NCI-H2107 treated with DMSO at 0.1 percent for 48 hours (cell line): Measurements from ENCODE around the gene G2E3.
A peak's percentile ranks its signal among the peaks of the same experiment; 100 is the strongest.
"Not testable (repeated sequence)": the region's sequence is repeated elsewhere in the genome, so short reads cannot be mapped to it uniquely, and the experiment has no call there.

Experiments used
- DNase-seq: peaks from one replicate; lab custom pipeline; 2025; ENCODE audit not compliant: unreplicated experiment; lab: John Stamatoyannopoulos, UW

The G2E3 gene

DNA sequence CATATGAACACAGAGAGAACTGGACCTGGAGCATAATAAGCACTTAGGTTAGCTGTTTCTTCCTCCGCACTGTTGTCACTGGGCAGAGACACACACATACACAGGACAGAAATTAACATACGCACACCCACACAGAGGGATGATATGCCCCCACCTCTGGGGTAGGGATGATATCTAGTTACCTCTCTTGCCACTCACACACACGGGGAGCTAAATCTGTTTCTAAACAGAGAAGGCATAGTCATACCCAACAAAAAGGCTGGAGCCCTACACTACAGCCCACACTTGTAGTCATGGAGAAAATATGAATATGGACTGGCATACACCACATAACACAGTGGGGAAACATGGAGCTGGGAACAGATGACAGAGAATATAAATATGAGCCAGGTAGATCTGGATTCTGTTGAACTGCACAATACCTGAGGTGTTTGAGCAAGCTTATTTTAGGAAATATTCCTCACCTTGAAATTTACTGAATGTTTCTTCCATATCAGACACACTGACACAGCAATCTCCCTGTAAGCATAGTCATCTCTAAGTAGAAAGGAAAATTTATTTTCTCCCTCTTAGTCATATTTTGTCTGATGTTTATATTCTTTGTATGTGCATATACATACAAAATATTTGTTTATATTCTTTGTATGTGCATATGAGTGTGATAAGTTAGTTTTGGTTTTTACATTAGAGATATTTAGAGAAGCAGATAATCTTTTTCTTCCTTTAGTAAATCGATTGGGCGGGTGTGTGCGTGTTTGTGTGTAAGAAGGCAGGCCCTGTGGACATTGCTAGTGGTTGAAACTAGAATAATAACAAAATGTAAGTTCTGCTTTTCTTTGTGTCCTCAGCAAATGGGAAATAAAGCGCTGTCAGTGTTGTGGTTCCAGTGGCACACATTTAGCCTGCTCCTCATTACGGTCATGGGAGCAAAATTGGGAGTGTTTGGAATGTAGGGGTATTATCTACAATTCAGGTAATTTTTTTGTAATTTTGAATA is 42.3 kb downstream of the G2E3 start:
- DNase-seq = no peak

DNA sequence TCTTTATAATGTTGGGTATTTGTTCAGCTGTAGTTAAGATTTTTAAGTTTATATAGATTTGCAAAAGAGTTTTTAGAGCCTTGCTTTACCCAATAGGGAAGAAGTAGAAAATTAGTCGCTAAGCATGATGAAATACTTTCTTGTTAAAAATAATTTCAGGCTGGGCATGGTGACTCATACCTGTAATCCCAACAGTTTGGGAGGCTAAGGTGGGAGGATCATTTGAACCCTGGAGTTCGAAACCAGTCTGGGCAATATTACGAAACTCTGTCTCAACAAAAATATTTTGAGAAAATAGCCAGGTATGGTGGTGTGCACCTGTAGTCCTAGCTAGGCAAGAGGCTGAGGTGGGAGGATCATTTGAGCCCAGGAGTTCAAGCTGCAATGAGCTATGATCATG is 44.4 kb downstream of the G2E3 start:
- no peak for DNase-seq

- not testable (repeated sequence) for DNase-seq
Measured at GRCh38 chr14:30604696-30605095, 45.7 kb downstream of the G2E3 start.

- DNase-seq = no peak
Measured at GRCh38 chr14:30607156-30607780, 48.3 kb downstream of the G2E3 start.

- no peak for DNase-seq
Measured at GRCh38 chr14:30608533-30609006, 49.6 kb downstream of the G2E3 start.

GRCh38 chr14:30610787-30611343 is 51.9 kb downstream of the G2E3 start:
- peak; percentile 92 for DNase-seq

DNA sequence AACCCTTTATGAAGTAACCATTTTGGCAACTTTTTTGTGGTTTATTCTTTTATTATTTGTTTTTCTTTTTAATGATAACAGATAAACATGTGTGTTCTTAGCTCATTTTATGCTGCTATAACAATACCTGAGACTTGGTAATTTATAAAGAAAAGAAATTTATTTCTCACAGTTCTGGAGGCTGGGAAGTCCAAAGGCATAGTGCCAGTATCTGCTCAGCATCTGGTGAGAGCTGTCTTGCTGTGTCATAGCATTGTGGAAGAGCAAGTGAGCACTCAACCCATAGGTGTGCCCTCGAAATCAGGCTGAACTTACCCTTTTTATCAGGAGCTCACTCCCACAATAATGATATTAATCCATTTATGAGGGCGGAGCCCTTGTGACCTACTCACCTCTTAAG is 55.2 kb downstream of the G2E3 start:
- DNase-seq = no peak

DNA sequence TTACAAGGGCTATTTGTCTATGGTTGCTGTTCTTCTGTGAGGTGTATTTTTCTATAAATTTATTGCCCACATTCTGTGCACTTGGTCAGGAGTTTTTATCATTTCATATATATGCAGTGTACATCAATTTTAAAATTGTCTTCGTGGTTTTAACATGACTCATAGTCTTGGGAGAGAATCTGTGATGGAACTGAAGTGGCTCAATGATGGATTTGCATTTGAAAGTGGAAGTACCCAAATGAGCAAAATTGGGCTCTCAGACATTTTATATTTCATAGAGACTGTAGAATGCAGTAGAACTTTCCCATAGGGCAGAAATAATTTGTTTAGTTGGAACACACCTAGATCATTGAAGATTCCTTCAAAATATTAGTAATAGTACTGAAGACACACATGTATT is 61.2 kb downstream of the G2E3 start:
- no peak for DNase-seq

DNA sequence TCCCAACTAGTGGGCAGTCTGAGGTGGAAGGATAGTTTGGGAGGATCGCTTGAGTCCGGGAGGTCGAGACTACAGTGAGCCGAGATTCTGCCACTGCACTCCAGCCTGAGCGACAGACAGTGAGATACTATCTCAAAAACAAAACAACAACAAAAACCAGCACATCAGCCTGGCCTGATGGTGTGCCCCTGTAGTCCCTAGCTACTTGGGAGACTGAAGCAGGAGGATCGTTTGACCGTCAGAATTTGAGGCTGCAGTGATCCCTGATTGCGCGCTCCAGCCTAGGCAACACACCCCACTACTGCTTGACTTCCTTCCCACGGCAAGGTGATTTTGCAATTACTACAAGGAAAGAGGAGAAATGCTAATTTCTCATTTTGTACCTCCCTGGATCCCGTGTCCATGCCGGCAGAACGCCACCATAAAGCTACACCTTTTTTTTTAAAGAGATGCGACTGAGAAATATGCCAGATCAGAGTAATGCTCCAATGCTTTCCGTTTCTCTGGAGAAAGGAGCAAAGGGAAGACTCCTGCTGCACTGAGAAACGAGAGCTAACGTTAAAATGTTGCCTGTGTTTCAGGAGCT is 62.5 kb downstream of the G2E3 start:
- DNase-seq = no peak

DNA sequence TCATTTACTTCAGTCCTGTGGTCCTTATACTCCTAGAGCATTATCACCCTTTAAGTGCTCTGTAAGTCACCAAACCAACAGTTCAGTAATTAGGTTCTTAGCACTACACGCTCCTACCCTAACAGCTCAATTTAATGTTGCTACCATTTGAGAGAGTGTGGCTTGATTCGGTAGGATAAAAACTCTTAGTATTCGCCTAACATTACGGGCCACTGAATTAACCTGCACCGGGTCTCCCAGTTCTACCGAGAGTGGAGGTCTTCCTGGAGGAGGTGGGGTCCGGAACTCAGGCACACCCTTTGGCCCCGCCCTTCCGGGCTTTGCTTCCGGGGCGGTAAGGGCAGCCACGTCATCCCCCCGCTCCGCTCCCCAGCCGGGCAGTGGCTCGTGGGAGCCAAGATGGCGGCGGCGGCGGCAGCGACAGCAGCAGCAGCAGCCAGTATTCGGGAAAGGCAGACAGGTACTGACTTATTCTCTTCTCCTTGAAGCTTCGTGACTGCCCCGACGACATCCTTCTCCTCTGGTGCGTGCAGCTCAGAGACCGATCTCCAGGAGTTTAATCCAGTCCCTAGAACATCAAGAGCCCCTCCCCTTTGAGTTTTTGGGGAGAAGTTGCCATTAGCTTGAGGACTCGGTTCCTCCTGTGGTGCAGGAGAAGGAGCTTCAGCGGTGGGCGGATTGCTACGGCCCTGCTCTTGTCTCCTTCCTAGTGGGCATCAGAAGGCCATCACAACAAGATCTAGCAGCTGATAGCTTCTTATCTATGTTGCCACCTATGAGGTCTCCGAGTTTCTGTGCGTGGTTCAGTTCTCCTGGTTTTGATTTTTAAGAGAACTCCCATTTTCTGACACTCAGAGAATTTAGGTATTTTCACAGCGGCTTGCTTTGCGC is 63.2 kb downstream of the G2E3 start, which contains the start of gene SCFD1:
Gene SCFD1 (plus strand): TSS at position 380 of the 891 bp plus-strand sequence. CDS start 20 bp downstream, at position 400.
- peak; percentile 90 for DNase-seq

- no peak for DNase-seq
Measured at GRCh38 chr14:30623412-30624131, 64.6 kb downstream of the G2E3 start.

DNA sequence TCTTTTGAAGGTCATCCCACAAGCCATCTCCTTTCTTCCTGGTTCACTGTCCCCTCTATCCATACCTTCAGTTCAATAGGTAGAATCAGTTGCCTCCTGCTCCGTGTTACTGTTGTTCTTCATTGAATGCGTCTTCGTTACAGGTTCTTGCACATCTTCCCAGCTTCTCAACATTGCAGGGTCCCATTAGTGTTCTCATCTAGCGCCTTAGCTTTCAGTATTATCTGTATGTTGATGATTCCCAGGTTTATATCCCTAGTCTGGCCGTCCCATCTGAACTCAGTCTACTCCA is 65.1 kb downstream of the G2E3 start:
- DNase-seq = no peak

GRCh38 chr14:30625533-30625932 is 66.6 kb downstream of the G2E3 start:
- DNase-seq = no peak

DNA sequence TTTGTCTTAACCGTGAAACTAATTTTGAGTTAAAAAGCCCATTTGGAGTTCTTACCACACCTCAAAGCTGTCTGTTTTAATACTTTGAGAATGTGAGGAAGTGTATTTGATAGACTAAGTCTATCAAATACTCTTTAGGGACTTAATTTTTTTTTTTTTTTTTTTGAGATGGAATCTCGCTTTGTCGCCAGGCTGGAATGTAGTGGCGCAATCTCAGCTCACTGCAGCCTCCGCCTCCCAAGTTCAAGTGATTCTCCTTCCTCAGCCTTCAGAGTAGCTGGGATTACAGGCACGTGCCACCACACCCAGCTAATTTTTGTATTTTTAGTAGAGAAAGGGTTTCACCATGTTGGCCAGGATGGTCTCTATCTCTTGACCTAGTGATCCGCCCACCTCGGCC is 70.5 kb downstream of the G2E3 start:
- DNase-seq = not testable (repeated sequence)

- no peak for DNase-seq
Measured at GRCh38 chr14:30630248-30630647, 71.3 kb downstream of the G2E3 start.

DNA sequence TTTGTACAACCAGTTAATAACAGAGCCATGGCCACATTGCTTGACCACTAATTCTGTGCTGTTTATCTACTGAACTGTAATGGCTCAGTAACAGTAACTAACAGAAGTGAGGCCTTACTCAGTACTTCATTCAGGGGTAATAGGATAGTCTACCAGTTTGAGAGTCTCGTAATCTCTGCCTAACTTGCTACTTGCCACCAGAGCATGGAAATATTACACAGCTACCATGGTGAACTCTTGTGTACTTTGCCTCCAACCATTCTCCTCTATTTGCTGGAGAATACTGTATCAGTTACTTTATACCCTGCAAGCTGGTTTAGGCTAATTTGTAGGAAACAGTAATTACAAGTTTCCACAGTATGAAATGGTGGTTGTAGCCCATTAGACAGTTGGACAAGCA is 73.8 kb downstream of the G2E3 start:
- no peak for DNase-seq

- no peak for DNase-seq
Measured at GRCh38 chr14:30638926-30639325, 80.0 kb downstream of the G2E3 start.

DNA sequence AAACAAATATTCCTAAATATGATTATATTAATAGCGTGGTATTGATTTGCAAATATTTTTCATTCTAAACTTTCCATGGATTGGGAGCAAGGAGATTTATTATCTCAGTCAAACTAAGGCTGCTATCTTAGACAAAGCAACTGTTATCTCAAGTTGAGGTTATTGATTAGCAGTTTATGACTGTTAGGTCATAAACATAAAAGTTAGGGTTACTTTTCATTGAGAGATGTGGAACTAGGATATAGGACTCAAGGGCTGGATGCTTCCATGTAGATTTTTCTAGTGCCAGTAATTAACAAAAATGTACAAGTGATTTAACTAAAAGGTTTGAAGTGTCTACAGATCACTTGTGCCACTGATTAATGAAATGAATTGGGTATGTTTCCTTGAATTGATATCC is 82.2 kb downstream of the G2E3 start:
- DNase-seq = no peak

DNA sequence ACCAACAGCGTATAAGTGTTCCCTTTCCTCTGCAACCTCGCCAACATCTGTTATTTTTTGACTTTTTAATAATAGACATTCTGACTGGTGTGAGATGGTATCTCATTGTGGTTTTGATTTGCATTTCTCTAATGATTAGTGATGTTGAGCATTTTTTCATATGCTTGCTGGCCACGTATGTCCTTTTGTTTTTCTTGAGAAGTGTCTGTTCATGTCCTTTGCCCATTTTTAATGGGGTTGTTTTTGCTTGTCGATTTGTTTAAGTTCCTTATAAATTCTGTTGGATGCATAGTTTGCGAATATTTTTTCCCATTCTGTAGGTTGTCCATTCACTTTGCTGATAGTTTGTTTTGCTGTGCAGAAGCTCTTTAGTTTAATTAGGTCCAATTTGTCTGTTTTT is 85.5 kb downstream of the G2E3 start:
- not testable (repeated sequence) for DNase-seq

GRCh38 chr14:30645600-30645999 is 86.6 kb downstream of the G2E3 start:
- DNase-seq = no peak
